HepG2 (cell line): ENCODE results near the gene PAIP2. TPM values are rescaled to one million over a fixed set of nuclear protein-coding genes. Genes with fewer than 3 reads are reported as not detected.

ENCODE experiments used
- ATAC-seq: fragments of 200-7000 bp; cut with Tn5 transposase; 3 replicates; pipeline ENCODE4 v1.9.1; 2020; ENCODE audit warnings: mild to moderate bottlenecking, moderate library complexity
- BruUV-seq: library from RNA; stranded (reverse); fragments of 400-500 nt; replicated peaks from 2 replicates; lab custom pipeline; 2021; lab: Mats Ljungman, UMichigan
- CTCF ChIA-PET: fragments of 300-600 bp; formaldehyde crosslinking; extraction: SDS; loops from one replicate; lab custom pipeline; 2021; ENCODE audit warnings: low total read pairs, inconsistent platforms, low intra/inter-chr PET ratio; lab: Yijun Ruan, JAX
- POLR2A ChIA-PET: fragments of 350-600 bp; sonication (Branson Sonifier 250); formaldehyde crosslinking; loops from one replicate; lab custom pipeline; 2020; ENCODE audit warnings: antibody characterized with exemption, inconsistent platforms; lab: Yijun Ruan, JAX
- DNase-seq: peaks from one replicate; pipeline ENCODE4 v3.0.0-alpha.2; 2015; ENCODE audit warnings: low spot score
- FAIRE-seq: peaks from 3 replicates; lab custom pipeline; 2011; peaks lifted over from hg19 to GRCh38; lab: Jason Lieb, UNC
- H2AFZ ChIP-seq: one replicate; pipeline ENCODE4 v1.6.1; 2011; ENCODE audit warnings: low read length, inconsistent platforms
- H3K27ac ChIP-seq: fragments of 300-600 bp; 3 replicates; pipeline ENCODE4 v1.8.0; 2011; ENCODE audit warnings: mixed run types, mild to moderate bottlenecking, mixed read lengths, low read length, inconsistent platforms; ENCODE audit not compliant: insufficient read depth; ENCODE audit errors: extremely low read length
- H3K27me3 ChIP-seq, 2 experiments: fragments of 200-600 bp in 1 of 2; 2 replicates in 1 of 2; 3 replicates in 1 of 2; pipeline versions ENCODE4 v1.6.0 to v1.8.0; 2011; ENCODE audit warnings: low read length in 2 of 2, mild to moderate bottlenecking in 2 of 2, moderate library complexity in 2 of 2, inconsistent platforms in 1 of 2; ENCODE audit not compliant: insufficient read depth in 2 of 2, control insufficient read depth in 1 of 2
- H3K36me3 ChIP-seq, 2 experiments: fragments of 200-600 bp in 1 of 2; replicated peaks in 1 of 2; 2 replicates in 1 of 2; 3 replicates in 1 of 2; pipeline versions ENCODE4 v1.5.1 to v1.8.0; 2011; ENCODE audit warnings: low read length in 2 of 2, inconsistent platforms in 1 of 2; ENCODE audit not compliant: insufficient read depth in 2 of 2, control insufficient read depth in 1 of 2
- H3K4me1 ChIP-seq: 2 replicates; pipeline ENCODE4 v1.5.1; 2012; ENCODE audit warnings: low read length, inconsistent platforms; ENCODE audit not compliant: insufficient read depth
- H3K4me2 ChIP-seq: 2 replicates; pipeline ENCODE4 v1.6.0; 2011; ENCODE audit warnings: low read depth, low read length, inconsistent platforms
- H3K4me3 ChIP-seq, 3 experiments: fragments of 200-600 bp in 1 of 3; sonication (generic), shearing (Covaris generic) in 1 of 3; replicated peaks in 1 of 3; 2 replicates each; pipeline ENCODE4 v1.5.1; 2011 to 2016; ENCODE audit warnings: low read length in 3 of 3, inconsistent platforms in 2 of 3, low read depth in 2 of 3, mild to moderate bottlenecking in 2 of 3, control low read depth in 1 of 3, mixed read lengths in 1 of 3; ENCODE audit not compliant: insufficient read depth in 1 of 3
- H3K79me2 ChIP-seq: one replicate; pipeline ENCODE4 v1.6.1; 2011; ENCODE audit warnings: low read length, inconsistent platforms; ENCODE audit not compliant: insufficient read depth
- H3K9ac ChIP-seq: 2 replicates; pipeline ENCODE4 v1.6.0; 2011; ENCODE audit warnings: mild to moderate bottlenecking, low read depth, low read length, inconsistent platforms; ENCODE audit not compliant: insufficient read depth
- H3K9me3 ChIP-seq: 2 replicates; pipeline ENCODE4 v1.5.1; 2012; ENCODE audit warnings: mild to moderate bottlenecking, low read length
- H4K20me1 ChIP-seq: 2 replicates; pipeline ENCODE4 v1.6.0; 2011; ENCODE audit warnings: inconsistent platforms, mild to moderate bottlenecking, low read length, moderate library complexity; ENCODE audit not compliant: insufficient read depth
- ARNTL ChIP-seq: sonication (generic); formaldehyde crosslinking; IDR thresholded peaks from 2 replicates; pipeline ENCODE4 v1.4.0; 2020; ENCODE audit warnings: mild to moderate bottlenecking, missing genetic modification reagents
- ELF3 ChIP-seq: IDR thresholded peaks from 2 replicates; pipeline ENCODE4 v1.6.1; 2016; ENCODE audit warnings: missing genetic modification reagents, missing compliant biosample characterization
- KDM6A ChIP-seq: IDR thresholded peaks from 2 replicates; pipeline ENCODE4 v1.6.1; 2016; ENCODE audit warnings: low read depth
- LBX2 ChIP-seq: sonication (generic); formaldehyde crosslinking; IDR thresholded peaks from 2 replicates; pipeline ENCODE4 v1.5.0; 2020; ENCODE audit warnings: missing genetic modification reagents, mild to moderate bottlenecking, borderline replicate concordance
- PITX1 ChIP-seq: sonication (generic); formaldehyde crosslinking; IDR thresholded peaks from 2 replicates; pipeline ENCODE4 v1.5.1; 2020; ENCODE audit warnings: mild to moderate bottlenecking, missing genetic modification reagents
- POLR2AphosphoS5 ChIP-seq: IDR thresholded peaks from 2 replicates; pipeline ENCODE4 v1.6.1; 2012; ENCODE audit warnings: low read depth, low read length
- RXRB ChIP-seq: IDR thresholded peaks from 2 replicates; pipeline ENCODE4 v1.6.1; 2016; ENCODE audit warnings: borderline replicate concordance, missing genetic modification reagents, missing compliant biosample characterization
- SOX13 ChIP-seq, 3 experiments: fragments of 450-650 bp in 1 of 3; sonication (generic) in 1 of 3; formaldehyde crosslinking in 1 of 3; IDR thresholded peaks in 2 of 3; conservative IDR thresholded peaks in 1 of 3; 2 replicates each; pipeline versions ENCODE4 v1.5.0 to v1.6.1; 2016 to 2020; ENCODE audit warnings: antibody characterized with exemption in 1 of 3, mild to moderate bottlenecking in 1 of 3, missing compliant biosample characterization in 1 of 3, missing genetic modification reagents in 1 of 3, moderate library complexity in 1 of 3
- ZNF441 ChIP-seq: sonication (generic); formaldehyde crosslinking; IDR thresholded peaks from 2 replicates; pipeline ENCODE4 v1.7.0; 2021; ENCODE audit warnings: missing genetic modification reagents, borderline replicate concordance
- WGBS: methylation state at CpG from one replicate; pipeline ENCODE4 v1.1.6; 2017; ENCODE audit warnings: low lambda C conversion rate; 5-methylcytosine and 5-hydroxymethylcytosine counted together
- in situ Hi-C: cut with HindIII; loops from 2 replicates; pipeline ENCODE4 v1.10.0; 2017; ENCODE audit warnings: low pct_unique_long_range_greater_than_20kb; ENCODE audit not compliant: extremely low pct_ligation_motif_present
- intact Hi-C: fragments of 100-400 bp; cut with micrococcal nuclease; formaldehyde crosslinking; loops from one replicate; pipeline ENCODE4 v1.10.0; 2022; ENCODE audit not compliant: unreplicated experiment
- polyA plus RNA-seq, 8 experiments: library from polyadenylated mRNA; depleted of rRNA in 3 of 8; stranded (reverse) in 7 of 8; unstranded in 1 of 8; fragments of >200 nt; fragmentation: Illumina TruSeq in 4 of 8; extraction: Trizol in 4 of 8; gene quantifications; 2 replicates each; pipeline versions ENCODE4 v1.2.1 to v1.2.3, GENCODE V29; 2011 to 2016; ENCODE audit warnings: low read depth in 4 of 8, missing spikeins in 1 of 8, mixed read lengths in 1 of 8; ENCODE audit not compliant: insufficient read depth in 1 of 8
- total RNA-seq, 5 experiments: library from RNA; depleted of rRNA; stranded (reverse); fragments of >200 nt; fragmentation: Illumina TruSeq; extraction: Trizol; gene quantifications; 2 replicates each; pipeline ENCODE4 v1.2.3, GENCODE V29; 2016; ENCODE audit warnings: low read depth in 1 of 5

PAIP2 gene
- total and polyA plus RNA-seq, 2 of the 13 experiments (the other 11 are each of a cell fraction or from before 2014, with no cell fraction given), result 61.5 to 76.3 TPM

GRCh38 chr5:139415221-139415861, 73.7 kb downstream of the PAIP2 start:
- H3K36me3 ChIP-seq, result no peaks in the 10 kb centered on the region; a peak in 1 of 5 replicates
- H3K4me1 ChIP-seq, result peaks cover 39% of the 10 kb centered on the region
- FAIRE-seq, result no peak
- no peak overlapping the region for H3K9ac ChIP-seq
- H3K9me3 ChIP-seq, result no peaks in the 10 kb centered on the region
- BruUV-seq, result no TSS peak
- no peak for DNase-seq
- H3K79me2 ChIP-seq, result no peaks in the 10 kb centered on the region
- H4K20me1 ChIP-seq, result no peaks in the 10 kb centered on the region
- 84% methylated on average over 7 of the region's 8 CpGs for WGBS
- H3K27me3 ChIP-seq, result no peaks in the 10 kb centered on the region
- no peak overlapping the region for H3K27ac ChIP-seq
- no peak overlapping the region for H3K4me3 ChIP-seq
- no peak for TF ChIP-seq POLR2AphosphoS5
- no peak for TF ChIP-seq SOX13 (IDR thresholded peaks at IDR 0.05)
- no peak for TF ChIP-seq SOX13 (CRISPR knock-in tag; conservative IDR thresholded peaks at IDR 0.05 in 1 of 2, IDR thresholded peaks at IDR 0.05 in 1 of 2)
- TF ChIP-seq ELF3 (CRISPR knock-in tag), result no peak
- TF ChIP-seq KDM6A, result no peak
- TF ChIP-seq RXRB (CRISPR knock-in tag), result no peak
- CTCF ChIA-PET, result no interaction called here
- in situ Hi-C loops, result no loop called here
- no peak overlapping the region for H2AFZ ChIP-seq
- no peak for ATAC-seq
- POLR2A ChIA-PET, result no interaction called here
- intact Hi-C loops, result no loop called here
- H3K4me2 ChIP-seq, result no peak overlapping the region

GRCh38 chr5:139415869-139416268, 74.2 kb downstream of the PAIP2 start:
- no peaks in the 10 kb centered on the region for H3K27me3 ChIP-seq
- intact Hi-C loops (no loop called here), in situ Hi-C loops (no loop called here)
- TF ChIP-seq ZNF441 (CRISPR knock-in tag), result no peak
- TF ChIP-seq ARNTL (CRISPR knock-in tag), result no peak
- no peak for TF ChIP-seq LBX2
- no peak for TF ChIP-seq PITX1 (CRISPR knock-in tag)
- POLR2A ChIA-PET, result no interaction called here
- no peak overlapping the region for H3K4me3 ChIP-seq
- FAIRE-seq (no peak), DNase-seq (no peak), ATAC-seq (no peak)
- H3K36me3 ChIP-seq, result no peaks in the 10 kb centered on the region; a peak in 1 of 5 replicates
- H2AFZ ChIP-seq, result no peak overlapping the region
- H3K27ac ChIP-seq, result no peak overlapping the region
- H4K20me1 ChIP-seq, result no peaks in the 10 kb centered on the region
- no peak overlapping the region for H3K9ac ChIP-seq
- no TSS peak for BruUV-seq
- no peaks in the 10 kb centered on the region for H3K9me3 ChIP-seq
- H3K79me2 ChIP-seq, result no peaks in the 10 kb centered on the region
- CTCF ChIA-PET, result no interaction called here
- H3K4me1 ChIP-seq, result peaks cover 39% of the 10 kb centered on the region
- H3K4me2 ChIP-seq, result no peak overlapping the region
